DMS153 treated with DMSO at 0.1 percent for 48 hours (cell line): ENCODE data around the gene CCDC148.
"Not testable (repeated sequence)": the region's sequence is repeated elsewhere in the genome, so short reads cannot be mapped to it uniquely, and the experiment has no call there.

ENCODE experiments used
- DNase-seq: peaks from one replicate; lab custom pipeline; 2025; ENCODE audit not compliant: unreplicated experiment; lab: John Stamatoyannopoulos, UW

Gene CCDC148

DNA sequence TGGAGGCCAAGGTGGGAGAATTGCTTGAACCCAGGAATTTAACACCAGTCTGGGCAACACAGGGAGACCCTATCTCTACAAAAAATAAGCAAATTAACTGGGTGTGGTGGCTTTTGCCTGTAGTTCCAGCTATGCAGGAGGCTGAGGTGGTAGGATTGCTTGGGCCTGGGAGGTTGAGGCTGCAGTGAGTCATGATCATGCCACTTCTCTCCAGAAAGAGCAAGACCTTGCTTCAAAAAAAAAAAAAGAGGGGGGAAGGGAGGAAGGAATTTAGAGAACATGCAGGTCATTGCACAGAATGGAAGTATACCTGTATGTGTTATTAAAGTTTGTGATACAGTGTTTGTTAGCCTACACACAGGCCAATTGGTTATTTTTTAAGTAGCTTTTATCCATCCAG lies 26.0 kb upstream of the CCDC148 start:
- no peak for DNase-seq

DNA sequence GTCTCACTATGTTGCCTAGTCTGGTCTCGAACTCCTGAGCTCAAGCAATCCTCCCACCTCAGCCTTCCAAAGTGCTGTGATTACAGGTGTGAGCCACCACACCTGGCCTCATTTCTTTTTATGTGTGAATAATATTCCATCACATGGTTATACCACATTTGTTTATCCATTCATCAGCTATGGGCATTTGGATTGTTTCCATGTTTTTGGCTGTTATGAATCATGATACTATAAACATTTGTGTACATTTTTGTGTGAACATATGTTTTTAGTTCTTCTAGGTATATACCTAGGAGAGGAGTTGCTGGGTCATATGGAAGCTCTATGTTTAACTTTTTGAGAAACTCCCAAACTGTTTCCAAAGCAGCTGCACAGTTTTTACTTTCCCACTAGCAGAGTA lies 24.6 kb upstream of the CCDC148 start:
- DNase-seq = no peak

DNA sequence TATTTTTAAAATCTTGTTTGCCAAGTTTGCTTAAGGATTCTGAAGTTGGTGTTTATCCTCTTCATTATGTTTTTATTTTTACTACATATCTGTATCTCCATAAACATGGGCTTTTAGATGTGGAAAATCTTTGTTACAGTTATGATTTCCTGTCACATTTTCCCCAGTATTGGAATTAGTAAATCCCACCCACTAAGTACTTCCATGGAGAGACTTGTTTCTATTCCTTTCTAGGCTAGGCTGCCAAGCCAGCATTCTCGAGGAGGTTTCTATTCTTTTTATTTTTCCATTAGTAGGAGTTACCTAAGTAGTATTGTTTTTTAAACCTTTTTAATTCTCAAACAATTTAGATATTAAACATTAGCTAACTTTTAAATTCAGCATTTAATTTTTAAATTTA lies 22.3 kb upstream of the CCDC148 start:
- DNase-seq = no peak

DNA sequence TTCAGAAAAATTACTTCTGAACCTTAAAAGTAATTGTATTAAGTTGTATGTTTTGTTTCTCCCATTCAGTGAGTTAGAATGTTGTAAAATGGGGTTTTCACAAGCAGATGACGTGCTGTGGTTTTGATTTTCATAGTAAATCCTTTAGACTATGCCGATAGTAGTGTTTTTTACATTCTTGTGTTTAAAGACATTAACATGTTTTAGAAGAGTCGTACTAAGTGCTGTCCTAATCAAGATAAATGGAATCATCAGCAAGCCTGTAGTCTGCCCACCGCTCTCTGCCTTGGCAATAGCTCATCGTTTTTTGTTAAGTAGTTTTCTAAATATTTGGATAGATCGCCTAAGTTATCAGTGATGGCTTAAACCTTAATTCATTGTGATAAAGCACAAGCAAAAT lies 21.7 kb upstream of the CCDC148 start:
- DNase-seq = no peak

DNA sequence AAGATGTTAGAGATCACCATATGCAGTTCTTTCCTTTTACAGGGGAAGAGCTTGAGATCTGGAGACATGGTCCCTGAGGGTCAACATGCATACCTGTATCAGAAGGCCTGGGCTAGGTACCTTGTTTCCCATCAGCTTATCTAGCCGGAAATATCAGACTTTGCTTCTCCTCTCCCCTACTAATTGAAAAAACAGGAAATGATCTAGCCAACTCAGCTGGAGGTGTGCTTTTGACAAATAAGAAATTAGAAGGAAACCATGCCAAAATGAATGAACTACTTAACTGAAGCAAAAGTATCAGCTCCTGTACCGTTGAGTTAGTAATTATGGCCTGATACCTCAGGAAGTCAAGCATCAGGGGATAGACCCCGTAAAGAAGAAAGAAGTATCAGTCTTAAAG lies 20.6 kb upstream of the CCDC148 start:
- no peak for DNase-seq

DNA sequence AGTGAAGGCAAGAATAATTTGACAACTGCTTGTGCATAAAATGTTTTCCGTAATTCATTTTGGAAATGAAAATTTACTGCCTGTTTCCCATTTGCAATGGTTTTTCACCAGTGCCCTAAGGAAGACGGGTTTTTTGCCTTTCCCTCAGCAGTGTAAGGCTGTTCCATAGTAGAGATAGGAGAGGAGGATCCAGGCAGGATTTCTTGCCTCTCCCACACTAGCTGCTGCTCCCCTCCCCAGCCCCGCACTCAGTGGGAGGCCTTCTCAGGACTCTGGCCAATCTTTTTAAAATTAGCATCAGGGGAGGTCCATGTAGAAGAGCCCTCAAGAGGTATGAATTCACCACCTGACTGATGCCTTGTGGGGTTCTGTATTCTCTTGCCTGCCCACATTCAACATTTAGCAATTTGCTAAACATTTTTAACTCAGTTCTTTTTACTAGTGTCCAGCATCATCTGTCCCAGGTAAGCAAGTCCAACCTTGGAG lies 18.0 kb upstream of the CCDC148 start:
- DNase-seq = not testable (repeated sequence)

DNA sequence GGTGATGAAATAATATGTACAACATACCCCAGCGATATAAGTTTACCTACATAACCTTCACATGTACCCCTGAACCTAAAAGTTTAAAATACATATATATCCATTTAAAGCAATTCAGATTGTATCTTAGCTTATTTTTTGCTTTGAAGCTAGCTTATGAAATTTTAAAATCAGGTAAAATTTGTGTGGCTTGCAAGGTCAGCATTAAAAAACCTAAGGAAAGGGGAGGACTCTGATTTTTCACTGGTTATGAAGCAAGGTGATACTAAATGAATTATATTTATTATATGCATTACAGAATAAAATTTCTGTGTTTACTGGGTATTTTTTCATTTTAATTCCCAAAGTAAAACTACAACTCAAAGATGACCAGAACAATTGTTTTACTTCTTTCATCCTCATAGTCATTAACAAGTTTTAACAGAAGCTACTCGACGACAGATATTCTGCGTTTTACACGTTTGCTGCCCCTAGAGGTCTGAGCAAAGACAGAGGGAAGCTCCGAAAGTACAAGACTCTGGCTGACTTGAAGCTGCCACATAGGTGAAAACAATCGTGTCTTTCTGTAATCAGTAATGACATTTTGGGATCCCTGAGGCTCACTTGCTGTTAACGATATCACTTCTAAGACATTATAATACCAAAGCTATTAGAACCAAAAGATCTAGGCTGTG lies 17.3 kb upstream of the CCDC148 start:
- no peak for DNase-seq

DNA sequence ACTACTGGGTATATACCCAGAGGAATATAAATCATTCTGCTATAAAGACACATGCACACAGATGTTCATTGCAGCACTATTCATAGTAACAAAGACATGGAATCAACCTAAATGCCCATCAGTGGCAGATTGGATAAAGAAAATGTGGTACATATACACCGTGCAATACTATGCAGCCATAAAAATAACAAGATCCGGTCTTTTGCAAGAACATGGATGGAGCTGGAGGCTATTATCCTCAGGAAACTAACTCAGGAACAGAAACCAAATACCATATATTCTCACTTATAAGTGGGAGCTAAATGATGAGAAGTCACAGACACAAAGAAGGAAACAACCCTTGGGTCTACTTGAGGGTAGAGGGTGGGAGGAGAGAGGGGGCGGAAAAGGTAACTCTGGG lies 16.7 kb upstream of the CCDC148 start:
- not testable (repeated sequence) for DNase-seq

DNA sequence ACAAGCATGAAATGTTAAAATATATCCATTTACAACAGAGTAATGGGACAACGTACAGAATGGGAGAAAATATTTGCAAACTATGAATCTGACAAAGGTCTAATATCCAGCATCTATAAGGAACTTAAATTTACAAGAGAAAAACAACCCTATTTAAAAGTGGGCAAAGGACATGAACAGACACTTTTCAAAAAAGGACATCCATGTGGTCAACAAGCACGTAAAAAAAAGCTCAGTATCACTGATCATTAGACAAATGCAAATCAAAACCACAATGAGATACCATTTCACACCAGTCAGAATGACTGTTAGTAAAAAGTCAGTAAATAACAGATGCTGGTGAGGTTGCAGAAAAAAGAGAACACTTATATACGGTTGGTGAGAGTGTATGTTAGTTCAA lies 16.3 kb upstream of the CCDC148 start:
- not testable (repeated sequence) for DNase-seq

DNA sequence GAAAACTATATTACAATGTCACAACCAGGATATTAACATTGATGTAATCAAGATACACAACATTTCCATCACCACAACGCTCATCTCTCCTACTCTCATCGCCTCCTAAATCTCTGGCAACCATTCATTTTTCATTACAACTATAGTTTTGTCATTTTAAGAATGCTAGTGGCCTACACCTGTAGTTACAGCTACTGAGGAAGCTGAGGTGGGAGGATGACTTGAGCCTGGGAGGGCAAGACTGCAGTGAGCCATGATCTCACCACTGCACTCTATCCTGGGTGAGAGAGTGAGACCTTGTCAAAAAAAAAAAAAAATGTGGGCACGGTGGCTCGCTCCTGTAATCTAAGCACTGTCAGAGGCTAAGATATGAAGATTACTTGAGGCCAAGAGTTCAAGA lies 10.7 kb upstream of the CCDC148 start:
- DNase-seq = no peak

DNA sequence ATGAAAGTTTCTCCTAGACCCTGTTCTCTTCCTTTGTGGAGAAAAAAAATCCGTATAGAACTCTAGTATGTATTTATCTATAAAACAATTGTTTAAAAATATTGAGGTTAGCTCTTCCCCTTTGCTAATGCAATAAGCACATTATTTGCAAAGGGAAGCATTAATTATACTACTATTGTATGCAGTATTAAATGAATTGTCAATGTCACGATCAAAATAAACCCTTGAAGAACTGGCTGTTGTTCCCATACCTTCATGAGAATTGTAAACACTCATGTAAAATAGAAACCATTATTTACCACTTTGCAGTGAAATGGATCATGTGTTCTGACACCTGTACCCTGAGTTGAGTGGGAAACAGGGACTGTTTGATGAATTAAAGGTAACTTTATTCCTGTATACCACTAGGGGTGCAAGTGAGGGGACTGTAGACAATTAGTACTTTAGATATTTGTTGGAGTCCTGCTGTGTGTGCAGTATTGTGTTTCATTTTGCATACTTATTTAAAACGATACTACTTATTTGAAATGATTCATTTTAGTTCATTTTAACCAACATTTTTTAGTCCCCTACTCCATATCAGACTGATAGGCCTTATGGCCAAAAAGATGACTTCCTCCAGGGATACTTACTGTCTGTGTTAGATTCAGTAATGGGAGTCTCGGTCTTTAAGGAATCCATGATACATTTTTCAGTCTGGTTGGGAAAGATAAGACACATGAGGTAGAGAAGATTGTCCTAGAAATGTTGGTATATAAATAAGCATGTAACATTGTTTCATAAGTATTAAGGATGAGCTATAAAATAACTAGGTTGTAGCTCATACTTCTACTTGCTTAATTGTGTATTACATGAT lies 8.1 kb upstream of the CCDC148 start:
- DNase-seq = no peak

DNA sequence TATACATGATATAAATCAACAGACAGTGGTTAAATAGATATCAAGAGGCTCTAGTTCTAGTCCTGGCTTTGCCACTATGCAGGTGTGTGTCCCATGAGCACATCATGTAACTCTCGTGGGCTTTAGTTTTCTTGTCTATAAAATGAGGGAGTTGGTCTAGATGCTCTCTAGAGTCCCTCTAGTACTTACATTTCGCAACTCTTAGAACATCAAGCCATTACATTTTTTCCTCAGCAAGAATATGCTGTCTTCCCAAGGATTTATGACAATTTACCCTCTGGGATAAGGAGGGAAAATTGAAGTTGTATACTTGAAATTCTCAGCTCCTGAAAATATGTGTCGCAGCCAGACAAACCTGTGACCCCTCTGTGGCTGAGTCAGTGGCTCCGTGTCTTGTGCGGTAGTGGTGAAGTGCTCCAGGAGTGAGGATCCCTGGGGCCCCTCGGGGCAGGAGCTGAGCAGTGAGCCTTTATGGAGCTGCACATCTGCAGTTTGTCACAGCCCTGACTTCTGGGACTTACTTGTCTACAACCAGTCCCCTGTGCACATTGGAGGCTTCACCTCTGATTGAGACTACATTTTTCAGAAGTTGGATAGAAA lies 7.0 kb upstream of the CCDC148 start:
- no peak for DNase-seq

DNA sequence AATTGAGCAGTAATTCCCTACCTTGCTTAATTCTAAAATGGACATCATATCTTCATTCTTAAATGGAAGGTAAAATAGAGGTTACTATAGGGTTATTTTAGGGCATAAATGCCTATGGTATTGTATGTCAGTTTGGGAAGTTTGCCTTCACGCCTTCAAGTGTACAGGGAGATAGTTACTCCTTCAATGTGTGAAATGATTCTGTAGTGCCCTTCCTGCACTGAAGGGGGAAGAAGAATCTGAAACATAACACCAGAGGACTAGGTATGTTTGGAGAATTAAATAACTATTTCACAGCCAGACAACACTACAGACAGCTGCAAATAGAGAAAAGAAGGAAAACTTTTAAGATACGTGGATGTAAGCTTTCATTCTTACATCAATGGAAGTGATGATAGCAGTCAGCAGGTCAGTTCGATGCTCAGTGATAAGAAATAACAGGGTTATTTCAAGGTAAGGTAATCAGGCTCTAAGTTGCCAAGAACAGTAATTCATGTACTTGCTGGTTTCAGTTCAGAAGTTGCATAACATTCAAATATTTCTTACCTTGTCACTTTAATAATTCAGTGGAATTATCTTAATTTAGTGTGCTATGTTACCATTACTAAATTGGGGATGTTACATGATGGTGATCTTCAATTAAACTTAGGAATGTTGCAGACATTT lies 4.2 kb upstream of the CCDC148 start:
- DNase-seq = no peak

DNA sequence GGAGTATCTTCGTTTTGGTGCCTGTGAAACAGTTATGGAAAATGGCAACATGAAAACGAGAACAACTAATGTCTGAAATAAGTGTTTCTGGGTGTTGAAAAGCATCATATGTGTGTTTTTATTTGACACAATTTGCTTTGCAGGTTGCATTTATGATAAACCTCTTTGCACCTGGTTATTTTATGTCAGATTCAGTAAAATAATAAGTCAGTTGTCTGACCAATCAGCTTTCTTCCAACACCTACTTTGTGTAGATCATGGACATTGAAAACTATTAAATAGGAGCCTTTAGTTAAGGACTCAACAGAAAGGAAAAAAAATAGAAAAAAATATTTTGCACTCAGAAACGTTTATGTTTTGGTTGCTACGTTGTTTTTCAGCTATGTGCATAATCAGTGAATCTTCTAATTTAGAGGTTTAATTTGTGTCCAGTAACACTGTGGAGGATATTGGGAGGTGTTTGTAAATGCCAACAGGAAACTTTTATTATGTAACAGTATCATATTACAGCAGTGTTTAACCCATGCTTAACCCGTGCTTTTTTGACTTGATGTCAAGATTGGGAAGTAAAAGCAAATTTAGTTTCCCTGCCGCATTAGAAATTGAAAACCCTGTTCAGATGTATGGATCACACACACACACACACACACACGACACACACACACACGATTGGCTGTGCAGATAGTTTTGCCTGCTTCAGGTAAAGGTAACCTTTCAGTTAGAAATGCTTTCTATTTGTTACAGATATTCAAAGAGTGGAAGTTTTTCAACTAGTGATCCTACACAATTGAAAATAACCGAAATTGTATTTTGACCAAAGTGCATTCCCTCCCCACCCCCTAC lies 2.8 kb upstream of the CCDC148 start:
- no peak for DNase-seq

DNA sequence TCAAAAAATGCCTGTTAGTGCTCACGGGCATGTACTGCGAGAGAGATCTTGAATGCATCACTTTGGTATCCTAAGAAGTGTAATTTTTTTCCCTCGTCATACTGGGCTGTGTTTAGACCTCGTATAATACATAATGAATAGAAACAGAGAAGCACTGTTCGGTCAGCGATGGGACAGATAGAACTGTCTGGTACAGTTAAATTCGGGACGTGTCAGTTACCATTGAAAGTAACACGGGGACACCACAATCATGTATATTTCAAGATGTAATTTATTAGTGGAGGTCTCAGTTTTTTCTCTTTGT lies 2.0 kb upstream of the CCDC148 start:
- DNase-seq = no peak

DNA sequence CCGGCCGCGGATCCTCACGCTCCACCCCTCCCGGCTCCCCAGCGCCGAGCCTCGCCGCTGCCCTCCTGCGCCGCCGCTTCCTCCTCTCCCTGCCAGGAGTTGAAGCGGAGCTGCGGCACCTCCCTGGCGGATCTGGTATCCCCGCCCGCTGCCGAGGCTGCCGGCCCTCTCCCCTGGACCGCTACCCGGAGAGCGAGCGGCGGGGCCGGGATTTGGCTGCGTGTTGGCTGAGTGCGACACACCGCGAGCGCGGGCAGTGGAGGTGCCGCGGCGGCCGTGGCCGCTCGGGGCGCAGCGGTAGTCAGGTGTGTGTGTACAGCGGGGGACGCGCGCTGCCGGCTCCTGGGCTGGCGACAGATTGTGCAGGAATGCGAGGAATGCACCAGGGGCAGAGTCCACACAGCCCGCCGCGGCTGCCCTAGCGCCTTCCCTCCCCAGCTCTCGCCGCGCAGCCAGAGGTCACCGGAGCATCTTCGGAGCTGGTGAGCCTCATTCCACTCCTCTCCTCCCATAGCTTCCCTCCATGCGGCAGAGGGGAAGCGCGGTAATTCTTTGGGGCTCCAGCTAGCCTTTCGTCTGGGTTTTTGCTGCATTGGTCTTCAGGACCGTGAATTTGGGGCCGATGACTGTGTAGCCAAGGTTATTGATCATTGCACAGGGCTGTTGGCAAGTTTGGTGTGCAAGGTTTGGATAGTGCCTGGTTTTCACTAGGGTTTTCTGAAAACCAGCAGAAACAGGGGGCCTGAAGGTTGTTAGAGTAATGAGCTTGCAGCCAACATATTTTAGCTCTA lies 1.5 kb upstream of the CCDC148 start:
- DNase-seq = peak; percentile 44

DNA sequence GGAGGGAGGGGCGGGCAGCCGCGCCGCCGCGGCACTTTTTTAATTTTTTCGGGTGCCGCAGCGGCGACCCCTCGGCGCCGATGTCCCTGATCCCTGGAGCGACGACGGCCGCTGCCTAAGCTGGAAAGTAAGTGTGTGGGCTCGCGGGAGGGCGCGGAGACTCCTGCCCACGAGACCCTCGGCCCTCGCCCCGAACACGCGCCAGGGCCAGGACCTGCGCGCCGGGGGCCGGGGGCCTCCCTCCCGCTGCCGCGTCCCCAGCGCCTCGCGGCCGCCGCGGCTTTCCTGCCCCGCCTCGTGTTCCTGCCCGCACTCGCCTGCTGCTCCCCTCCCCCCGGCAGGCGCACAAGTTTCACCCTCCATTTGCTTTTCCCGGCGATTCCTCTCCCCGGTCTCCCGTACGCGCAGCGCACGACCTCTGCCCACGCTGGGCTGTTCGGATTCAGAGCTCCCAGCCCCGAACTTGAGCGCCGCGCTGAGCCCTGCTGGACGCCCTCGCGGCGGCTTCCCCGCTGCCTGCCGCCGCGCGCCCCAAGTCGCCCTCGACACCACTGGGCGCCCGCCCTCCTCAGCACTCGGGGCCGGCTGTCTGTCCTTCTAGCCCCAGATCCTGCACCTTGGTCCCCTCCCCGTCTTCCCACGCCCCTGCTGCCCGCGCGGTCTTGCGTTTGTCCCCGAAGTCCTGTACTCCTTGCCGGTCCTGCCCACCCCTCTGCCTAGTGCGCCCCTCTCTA lies 706 bp upstream of the CCDC148 start:
- DNase-seq = peak; percentile 44

DNA sequence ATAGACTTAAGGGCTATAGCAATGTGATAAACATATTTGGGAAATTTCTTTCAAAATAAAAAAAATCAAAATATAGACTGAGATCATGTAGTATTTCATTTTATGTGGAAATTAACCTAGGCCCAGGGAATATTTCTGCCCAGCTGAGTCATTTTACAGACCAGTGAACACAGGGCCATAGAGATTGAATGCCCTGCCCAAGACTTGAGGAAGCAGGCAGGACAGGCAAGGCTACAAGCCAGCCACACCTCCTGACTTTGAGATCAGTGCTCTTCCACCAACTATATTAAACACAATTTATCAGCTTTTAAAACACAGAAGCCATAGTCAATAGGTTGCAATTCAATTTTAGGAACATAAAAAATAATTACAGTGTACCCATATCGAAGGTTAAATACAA lies 12.9 kb downstream of the CCDC148 start:
- no peak for DNase-seq

DNA sequence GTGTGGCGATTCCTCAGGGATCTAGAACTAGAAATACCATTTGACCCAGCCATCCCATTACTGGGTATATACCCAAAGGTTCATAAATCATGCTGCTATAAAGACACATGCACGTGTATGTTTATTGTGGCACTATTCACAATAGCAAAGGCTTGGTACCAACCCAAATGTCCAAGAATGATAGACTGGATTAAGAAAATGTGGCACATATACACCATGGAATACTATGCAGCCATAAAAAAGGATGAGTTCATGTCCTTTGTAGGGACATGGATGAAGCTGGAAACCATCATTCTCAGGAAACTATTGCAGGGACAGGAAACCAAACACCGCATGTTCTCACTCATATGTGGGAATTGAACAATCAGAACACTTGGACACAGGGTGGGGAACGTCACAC lies 17.5 kb downstream of the CCDC148 start:
- not testable (repeated sequence) for DNase-seq
